Common myeloid progenitor, CD34-positive (primary cell): ENCODE data around the gene TUBGCP3.

Experiments
- CTCF ChIA-PET: fragments of 350-600 bp; sonication (Branson Sonifier 250); formaldehyde crosslinking; loops from one replicate; lab custom pipeline; 2021; ENCODE audit warnings: antibody characterized with exemption; lab: Charles Lee
- POLR2A ChIA-PET: fragments of 350-600 bp; sonication (Branson Sonifier 250); formaldehyde crosslinking; loops from one replicate; lab custom pipeline; 2021; ENCODE audit warnings: antibody characterized with exemption; lab: Charles Lee
- DNase-seq, 3 donors: peaks; one replicate each; pipeline versions ENCODE4 v3.0.0 to v3.0.0-alpha.2; 2013
- H3K27ac ChIP-seq, 2 experiments: 1 replicate in 1 of 2; 2 replicates in 1 of 2; pipeline ENCODE4 v1.7.0; 2013; ENCODE audit warnings: inconsistent platforms in 2 of 2, low read length in 2 of 2, mild to moderate bottlenecking in 2 of 2, low read depth in 1 of 2, moderate library complexity in 1 of 2; ENCODE audit not compliant: severe bottlenecking in 2 of 2, insufficient read depth in 1 of 2, poor library complexity in 1 of 2
- H3K27me3 ChIP-seq, 5 experiments: replicated peaks in 2 of 5; 1 replicate in 3 of 5; 2 replicates in 2 of 5; pipeline versions ENCODE4 v1.6.1 to v1.7.0; 2013; ENCODE audit warnings: low read length in 4 of 5, mild to moderate bottlenecking in 2 of 5, moderate library complexity in 2 of 5, inconsistent platforms in 1 of 5; ENCODE audit not compliant: insufficient read depth in 5 of 5, control insufficient read depth in 4 of 5
- H3K36me3 ChIP-seq, 4 experiments: 1 replicate in 2 of 4; 2 replicates in 2 of 4; pipeline versions ENCODE4 v1.6.1 to v1.7.0; 2013; ENCODE audit warnings: low read length in 3 of 4, control low read depth in 1 of 4, mild to moderate bottlenecking in 1 of 4; ENCODE audit not compliant: control insufficient read depth in 4 of 4, insufficient read depth in 4 of 4
- H3K4me1 ChIP-seq, 4 experiments: 1 replicate in 3 of 4; 2 replicates in 1 of 4; pipeline versions ENCODE4 v1.6.1 to v1.7.1; 2013; ENCODE audit warnings: low read length in 3 of 4, mild to moderate bottlenecking in 3 of 4, control low read depth in 1 of 4, inconsistent platforms in 1 of 4, moderate library complexity in 1 of 4; ENCODE audit not compliant: control insufficient read depth in 4 of 4, insufficient read depth in 4 of 4; ENCODE audit errors: control extremely low read depth in 1 of 4
- H3K4me3 ChIP-seq, 7 experiments: 1 replicate in 4 of 7; 2 replicates in 3 of 7; pipeline versions ENCODE4 v1.5.1 to v1.7.0; 2013; ENCODE audit warnings: mild to moderate bottlenecking in 7 of 7, low read length in 6 of 7, moderate library complexity in 6 of 7, inconsistent platforms in 2 of 7, low read depth in 2 of 7, control low read depth in 1 of 7; ENCODE audit not compliant: insufficient read depth in 4 of 7, control insufficient read depth in 1 of 7; ENCODE audit errors: extremely low read depth in 1 of 7
- H3K9me3 ChIP-seq, 5 experiments: 1 replicate in 4 of 5; 2 replicates in 1 of 5; pipeline versions ENCODE4 v1.6.1 to v1.7.1; 2013; ENCODE audit warnings: low read length in 4 of 5, mild to moderate bottlenecking in 2 of 5, inconsistent platforms in 1 of 5, low read depth in 1 of 5, moderate library complexity in 1 of 5; ENCODE audit not compliant: control insufficient read depth in 4 of 5, insufficient read depth in 2 of 5; ENCODE audit errors: control extremely low read depth in 1 of 5
- WGBS: methylation state at CpG from one replicate; pipeline ENCODE4 v1.1.5; 2013; ENCODE audit not compliant: insufficient coverage; 5-methylcytosine and 5-hydroxymethylcytosine counted together

TUBGCP3 gene

DNA sequence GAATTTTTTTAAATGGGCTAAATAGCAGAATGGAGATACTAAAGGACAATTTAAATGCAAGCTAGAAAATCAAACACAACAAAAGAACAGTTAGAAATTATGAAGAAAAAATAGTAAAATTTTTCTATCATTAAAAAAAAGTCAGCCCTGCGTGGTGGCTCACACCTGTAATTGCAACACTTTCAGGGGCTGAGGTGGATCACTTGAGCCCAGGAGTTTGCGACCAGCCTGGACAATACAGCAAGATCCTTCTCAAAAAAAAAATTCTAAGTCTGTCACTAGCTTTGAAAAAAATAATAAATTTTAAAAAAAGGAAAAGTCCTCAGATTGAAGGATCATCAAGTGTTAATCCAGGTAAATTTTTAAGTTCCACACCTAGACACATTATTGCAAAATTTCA lies 7.7 kb downstream of the TUBGCP3 start:
- no CpG with 5 or more reads among the region's 2 CpGs for WGBS
- DNase-seq: no peak
- POLR2A ChIA-PET: interaction anchor here (0.6 kb wide), 1 partner anchor 334 kb away, joined by 4 read pairs; no protein-coding TSS in a partner anchor
- CTCF ChIA-PET: interaction anchor here (1.2 to 1.4 kb wide), 4 partner anchors 9 to 70 kb away, joined by 3 to 4 read pairs (median 3); no protein-coding TSS in a partner anchor
- peaks cover 0 to 5% (median 0%) of the 10 kb centered on the region in 5 experiments for H3K9me3 ChIP-seq
- no peak overlapping the region for H3K4me3 ChIP-seq
- peaks cover 23 to 53% (median 44%) of the 10 kb centered on the region in 4 experiments for H3K4me1 ChIP-seq
- no peak overlapping the region for H3K27ac ChIP-seq
- peaks cover 0 to 14% (median 1%) of the 10 kb centered on the region in 4 experiments for H3K36me3 ChIP-seq
- H3K27me3 ChIP-seq: no peaks in the 10 kb centered on the region

DNA sequence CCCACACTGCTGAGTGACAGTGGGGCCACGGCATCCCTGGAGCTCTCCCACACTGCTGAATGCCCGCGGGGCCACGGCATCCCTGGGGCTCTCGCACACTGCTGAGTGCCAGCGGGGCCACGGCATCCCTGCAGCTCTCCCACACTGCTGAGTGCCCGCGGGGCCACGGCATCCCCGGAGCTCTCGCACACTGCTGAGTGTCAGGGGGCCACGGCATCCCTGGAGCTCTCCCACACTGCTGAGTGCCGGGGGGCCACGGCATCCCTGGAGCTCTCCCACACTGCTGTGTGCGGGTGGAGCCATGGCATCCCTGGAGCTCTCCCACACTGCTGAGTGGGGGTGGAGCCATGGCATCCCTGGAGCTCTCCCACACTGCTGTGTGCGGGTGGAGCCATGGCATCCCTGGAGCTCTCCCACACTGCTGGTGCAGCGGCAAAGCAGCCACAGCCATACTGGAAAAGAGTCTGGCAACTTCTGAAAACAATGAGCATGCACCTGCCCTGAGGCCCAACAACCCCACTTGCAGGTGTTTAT lies 8.6 kb downstream of the TUBGCP3 start:
- CTCF ChIA-PET: interaction anchor here (1.2 to 1.4 kb wide), 4 partner anchors 10 to 69 kb away, joined by 3 to 6 read pairs (median 4); no protein-coding TSS in a partner anchor
- Histone ChIP-seq H3K27ac (no peak overlapping the region), H3K27me3 (no peaks in the 10 kb centered on the region)

DNA sequence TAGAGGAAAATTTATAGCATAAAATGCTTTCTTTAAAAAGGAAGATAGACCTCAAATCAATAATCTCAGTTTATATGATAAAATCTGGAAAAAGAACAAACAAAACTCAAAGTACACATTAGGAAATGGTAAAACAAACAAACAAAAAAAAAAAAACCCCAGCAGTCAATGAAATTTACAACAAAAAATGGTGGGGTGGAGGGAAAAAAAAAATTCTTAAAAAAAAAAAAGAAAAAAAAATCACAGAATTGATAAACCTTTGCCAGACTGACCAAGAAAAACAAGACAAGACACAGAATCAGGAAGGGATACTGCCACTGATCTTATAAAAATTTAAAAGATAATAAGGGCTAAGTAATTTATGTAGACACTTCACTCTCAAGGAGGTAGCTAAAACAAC lies 11.2 kb downstream of the TUBGCP3 start:
- Histone ChIP-seq H3K4me3 (no peak overlapping the region), H3K27me3 (no peaks in the 10 kb centered on the region), H3K9me3 (peaks cover 0 to 5% (median 0%) of the 10 kb centered on the region in 5 experiments), H3K27ac (no peak overlapping the region), H3K36me3 (peaks cover 0 to 8% (median 1%) of the 10 kb centered on the region in 4 experiments), H3K4me1 (peaks cover 8 to 40% (median 31%) of the 10 kb centered on the region in 4 experiments)
- DNase-seq: no peak
- ChIA-PET POLR2A (no interaction called here), CTCF (interaction anchor here (0.8 to 5.3 kb wide), 2 partner anchors 12 to 67 kb away, joined by 3 to 22 read pairs; no protein-coding TSS in a partner anchor)

More for the DNA sequence above, 8.6 kb downstream of the TUBGCP3 start:
- Histone ChIP-seq H3K4me1 (peaks cover 25 to 55% (median 46%) of the 10 kb centered on the region in 4 experiments), H3K36me3 (peaks cover 0 to 14% (median 1%) of the 10 kb centered on the region in 4 experiments), H3K9me3 (peaks cover 0 to 5% (median 0%) of the 10 kb centered on the region in 5 experiments), H3K4me3 (no peak overlapping the region)
- POLR2A ChIA-PET: interaction anchor here (0.6 kb wide), 1 partner anchor 8 kb away, joined by 5 read pairs; no protein-coding TSS in a partner anchor
- no peak for DNase-seq
- WGBS: 93% methylated on average over 16 of the region's 18 CpGs

DNA sequence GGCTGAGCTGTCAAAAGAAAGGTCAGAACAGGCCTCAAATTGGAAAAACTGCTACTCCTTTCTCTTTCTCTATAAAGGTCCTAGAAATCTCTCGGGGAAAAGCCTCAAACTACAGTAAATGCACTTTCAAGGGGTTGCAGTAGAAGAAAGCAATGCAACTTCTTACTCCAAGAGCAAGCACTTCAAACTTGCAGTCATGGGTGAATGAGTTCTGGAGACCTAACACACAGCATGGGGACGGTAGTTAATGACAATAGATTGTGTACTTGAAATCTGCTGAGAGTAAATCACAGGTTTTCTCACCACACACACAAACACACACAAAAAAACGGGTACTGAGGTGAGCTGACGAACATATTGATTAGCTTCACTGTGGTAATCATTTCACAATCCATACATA lies 11.8 kb downstream of the TUBGCP3 start:
- peaks cover 0 to 5% (median 0%) of the 10 kb centered on the region in 5 experiments for H3K9me3 ChIP-seq
- no CpG with 5 or more reads among the region's 4 CpGs for WGBS
- CTCF ChIA-PET: interaction anchor here (5.3 to 5.5 kb wide), 2 partner anchors 8 to 11 kb away, joined by 22 to 35 read pairs; no protein-coding TSS in a partner anchor
- POLR2A ChIA-PET: no interaction called here
- H3K36me3 ChIP-seq: peaks cover 0 to 8% (median 1%) of the 10 kb centered on the region in 4 experiments
- H3K27me3 ChIP-seq: no peaks in the 10 kb centered on the region
- no peak for DNase-seq
- H3K4me3 ChIP-seq: no peak overlapping the region
- no peak overlapping the region for H3K27ac ChIP-seq
- peaks cover 8 to 35% (median 27%) of the 10 kb centered on the region in 4 experiments for H3K4me1 ChIP-seq

DNA sequence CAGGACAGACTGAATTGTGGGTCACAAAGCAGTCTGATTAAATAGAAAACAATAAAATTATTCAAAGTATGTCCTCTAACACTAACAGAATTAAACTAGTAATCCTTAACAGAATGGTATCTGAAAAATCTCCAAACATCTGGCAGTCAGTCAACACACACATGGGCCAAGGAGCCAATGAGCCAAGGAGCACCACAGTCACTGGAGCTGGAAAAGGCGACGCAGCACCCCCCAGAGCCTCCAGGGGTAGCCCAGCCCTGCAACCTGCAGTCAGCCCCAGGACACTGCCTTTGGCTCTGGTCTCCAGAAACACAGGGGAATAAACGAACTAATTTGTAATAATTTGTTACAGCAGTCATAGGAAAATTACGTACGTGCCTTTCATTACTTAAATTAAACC lies 12.3 kb downstream of the TUBGCP3 start:
- Histone ChIP-seq H3K27me3 (no peaks in the 10 kb centered on the region), H3K36me3 (peaks cover 0 to 8% (median 1%) of the 10 kb centered on the region in 4 experiments), H3K4me1 (peaks cover 8 to 31% (median 25%) of the 10 kb centered on the region in 4 experiments), H3K27ac (peak overlapping the region in 1 of 2 experiments; percentile 78), H3K4me3 (peak overlapping the region in 2 of 7 experiments; percentile 60 to 67), H3K9me3 (peaks cover 0 to 5% (median 0%) of the 10 kb centered on the region in 5 experiments)
- ChIA-PET CTCF (interaction anchor here (1.0 to 5.5 kb wide), 3 partner anchors 8 to 30 kb away, joined by 3 to 35 read pairs (median 22); no protein-coding TSS in a partner anchor), POLR2A (no interaction called here)
- 100% methylated on average over 2 of the region's 5 CpGs for WGBS
- DNase-seq: peak in 1 of 3 donors; percentile 29

DNA sequence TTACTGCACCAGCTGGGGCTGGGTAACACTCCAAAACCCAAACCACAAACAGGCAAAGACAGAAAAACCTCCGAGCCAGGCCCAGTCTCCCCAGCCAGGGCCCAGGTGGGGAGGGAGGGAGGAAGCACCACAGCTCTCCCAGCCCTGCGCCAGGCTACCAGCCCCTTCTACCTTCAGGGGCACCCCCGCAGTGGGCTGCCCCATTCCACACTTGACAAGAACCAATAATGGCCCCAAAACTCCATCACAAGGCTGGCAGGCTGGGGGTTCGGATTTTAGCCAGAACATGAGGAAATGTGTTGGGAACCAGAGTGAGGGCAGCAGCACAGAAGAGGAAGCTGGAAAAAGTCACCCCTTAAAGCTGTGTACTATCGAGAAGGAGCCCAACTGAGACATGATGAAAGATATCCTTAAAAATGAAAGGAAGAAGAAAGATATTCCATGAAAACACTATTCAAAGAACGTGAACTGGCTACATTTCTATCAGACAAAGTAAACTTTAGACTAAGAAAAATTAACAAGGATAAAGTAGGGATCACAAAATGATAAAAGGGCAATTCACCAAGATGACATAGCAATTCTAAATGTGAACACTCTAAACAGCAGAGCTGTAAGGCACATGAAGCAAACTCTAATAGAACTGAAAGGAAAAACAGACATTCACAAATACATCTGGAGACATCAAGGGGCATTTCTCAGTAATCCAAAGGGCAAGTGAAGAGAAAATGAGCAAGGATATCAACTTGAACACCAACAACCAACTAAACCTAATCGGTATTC lies 12.9 kb downstream of the TUBGCP3 start:
- 0% methylated on average over 1 of the region's 7 CpGs for WGBS
- Histone ChIP-seq H3K27ac (peak overlapping the region; percentile 12 to 78), H3K27me3 (no peaks in the 10 kb centered on the region), H3K4me1 (peaks cover 8 to 28% (median 25%) of the 10 kb centered on the region in 4 experiments), H3K9me3 (peaks cover 0 to 5% (median 0%) of the 10 kb centered on the region in 5 experiments), H3K4me3 (peak overlapping the region in 5 of 7 experiments; percentile 8 to 67 (median 41)), H3K36me3 (peaks cover 0 to 8% (median 1%) of the 10 kb centered on the region in 4 experiments)
- POLR2A ChIA-PET: interaction anchor here (0.6 to 0.7 kb wide), 2 partner anchors 36 to 504 kb away, joined by 3 to 4 read pairs; no protein-coding TSS in a partner anchor
- DNase-seq: peak; percentile 12 to 64 (median 58)
- CTCF ChIA-PET: interaction anchor here (1.0 to 5.5 kb wide), 3 partner anchors 9 to 30 kb away, joined by 3 to 35 read pairs (median 22); no protein-coding TSS in a partner anchor
